Measurements from ENCODE around the gene ST3GAL4.
"Not testable (repeated sequence)": the region's sequence is repeated elsewhere in the genome, so short reads cannot be mapped to it uniquely, and the experiment has no call there.

ST3GAL4 gene

DNA sequence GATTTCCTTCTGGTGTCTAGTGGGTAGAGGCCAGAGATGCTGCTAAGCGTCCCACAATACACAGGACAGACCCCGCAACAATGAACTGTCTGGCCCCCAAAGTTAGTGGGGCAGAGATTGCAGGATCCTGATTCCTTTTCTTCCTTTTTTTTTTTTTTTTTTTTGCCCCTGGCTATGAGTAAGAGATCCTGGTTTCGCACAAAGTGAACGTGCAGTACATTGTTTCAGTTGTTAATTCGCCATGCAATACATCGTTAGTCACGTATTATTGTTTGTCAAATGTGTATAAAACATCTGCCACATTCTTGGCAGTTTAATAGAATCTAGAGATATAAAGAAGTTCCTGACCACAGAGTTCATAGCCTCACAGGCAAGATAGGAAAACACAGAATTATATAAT, 20.2 kb downstream of the ST3GAL4 start:
- DNase-seq, result no peak
- Histone ChIP-seq H3K4me3 (ENCODE audit: low read depth, low read length) (no peak overlapping the region), H3K36me3 (no peaks in the 10 kb centered on the region), H3K9me3 (no peaks in the 10 kb centered on the region), H3K4me1 (peaks cover 6% of the 10 kb centered on the region; the same call in 1 of the 2 replicates), H3K27me3 (no peaks in the 10 kb centered on the region)
- TF ChIP-seq, protein P1, sequence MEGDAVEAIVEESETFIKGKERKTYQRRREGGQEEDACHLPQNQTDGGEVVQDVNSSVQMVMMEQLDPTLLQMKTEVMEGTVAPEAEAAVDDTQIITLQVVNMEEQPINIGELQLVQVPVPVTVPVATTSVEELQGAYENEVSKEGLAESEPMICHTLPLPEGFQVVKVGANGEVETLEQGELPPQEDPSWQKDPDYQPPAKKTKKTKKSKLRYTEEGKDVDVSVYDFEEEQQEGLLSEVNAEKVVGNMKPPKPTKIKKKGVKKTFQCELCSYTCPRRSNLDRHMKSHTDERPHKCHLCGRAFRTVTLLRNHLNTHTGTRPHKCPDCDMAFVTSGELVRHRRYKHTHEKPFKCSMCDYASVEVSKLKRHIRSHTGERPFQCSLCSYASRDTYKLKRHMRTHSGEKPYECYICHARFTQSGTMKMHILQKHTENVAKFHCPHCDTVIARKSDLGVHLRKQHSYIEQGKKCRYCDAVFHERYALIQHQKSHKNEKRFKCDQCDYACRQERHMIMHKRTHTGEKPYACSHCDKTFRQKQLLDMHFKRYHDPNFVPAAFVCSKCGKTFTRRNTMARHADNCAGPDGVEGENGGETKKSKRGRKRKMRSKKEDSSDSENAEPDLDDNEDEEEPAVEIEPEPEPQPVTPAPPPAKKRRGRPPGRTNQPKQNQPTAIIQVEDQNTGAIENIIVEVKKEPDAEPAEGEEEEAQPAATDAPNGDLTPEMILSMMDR (IDR thresholded peaks at IDR 0.05; ENCODE audit: low read depth, low read length), result no peak

DNA sequence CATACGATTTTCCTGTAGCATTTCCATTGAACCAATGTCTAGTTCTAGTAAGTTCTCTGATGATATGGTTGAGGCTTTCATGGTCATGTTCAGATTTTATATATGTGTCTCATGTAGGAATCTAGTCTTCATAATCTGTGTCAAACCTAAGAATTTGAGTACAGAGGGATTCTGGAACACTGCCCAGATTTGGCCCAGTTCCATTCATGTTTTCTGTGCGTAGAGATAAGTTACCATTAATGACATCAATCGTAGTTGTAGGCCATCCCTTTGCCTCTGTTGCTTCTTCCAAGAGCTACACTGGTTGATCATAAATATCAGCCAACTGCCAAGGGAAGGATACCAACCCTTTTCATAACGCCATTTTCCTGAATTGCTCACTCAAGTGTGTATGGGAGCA, 23.3 kb downstream of the ST3GAL4 start:
- DNase-seq, result no peak
- peaks cover 6% of the 10 kb centered on the region; the same call in 1 of the 2 replicates for H3K4me1 ChIP-seq
- no peaks in the 10 kb centered on the region for H3K36me3 ChIP-seq
- H3K9me3 ChIP-seq, result no peaks in the 10 kb centered on the region
- no peak overlapping the region for H3K4me3 ChIP-seq (ENCODE audit: low read depth, low read length)
- H3K27me3 ChIP-seq, result no peaks in the 10 kb centered on the region
- TF ChIP-seq, protein P1 (IDR thresholded peaks at IDR 0.05; ENCODE audit: low read depth, low read length), result no peak

GRCh38 chr11:126380909-126381308, 25.4 kb downstream of the ST3GAL4 start:
- Histone ChIP-seq H3K27me3 (no peaks in the 10 kb centered on the region), H3K4me3 (ENCODE audit: low read depth, low read length) (no peak overlapping the region), H3K4me1 (peaks cover 6% of the 10 kb centered on the region; the same call in 1 of the 2 replicates), H3K36me3 (no peaks in the 10 kb centered on the region), H3K9me3 (no peaks in the 10 kb centered on the region)
- no peak for DNase-seq
- TF ChIP-seq, protein P1 (IDR thresholded peaks at IDR 0.05; ENCODE audit: low read depth, low read length), result no peak

DNA sequence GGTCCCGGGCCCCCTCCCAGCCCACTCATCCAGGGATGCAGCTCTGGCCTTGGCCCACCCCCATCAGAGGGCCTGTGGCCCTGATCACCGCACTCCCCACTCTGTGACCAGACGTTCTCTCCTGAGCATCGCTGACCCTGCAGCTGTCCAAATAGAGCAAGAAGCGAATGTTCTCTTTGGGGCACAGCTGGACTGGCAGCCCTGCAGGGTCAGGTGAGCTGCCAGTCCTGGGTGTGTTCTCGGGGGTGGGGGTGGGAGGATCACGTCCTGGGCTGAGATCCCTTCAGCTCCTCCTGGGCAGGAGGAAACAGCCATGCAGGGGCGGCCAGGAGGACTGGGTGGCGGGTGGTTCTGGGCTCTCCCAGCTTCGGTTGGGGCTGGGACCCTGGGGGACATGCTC, 26.5 kb downstream of the ST3GAL4 start:
- H3K36me3 ChIP-seq; H3K27me3 ChIP-seq; DNase-seq; H3K4me1 ChIP-seq; H3K4me3 ChIP-seq (ENCODE audit: low read depth, low read length); H3K9me3 ChIP-seq: not testable (repeated sequence)

DNA sequence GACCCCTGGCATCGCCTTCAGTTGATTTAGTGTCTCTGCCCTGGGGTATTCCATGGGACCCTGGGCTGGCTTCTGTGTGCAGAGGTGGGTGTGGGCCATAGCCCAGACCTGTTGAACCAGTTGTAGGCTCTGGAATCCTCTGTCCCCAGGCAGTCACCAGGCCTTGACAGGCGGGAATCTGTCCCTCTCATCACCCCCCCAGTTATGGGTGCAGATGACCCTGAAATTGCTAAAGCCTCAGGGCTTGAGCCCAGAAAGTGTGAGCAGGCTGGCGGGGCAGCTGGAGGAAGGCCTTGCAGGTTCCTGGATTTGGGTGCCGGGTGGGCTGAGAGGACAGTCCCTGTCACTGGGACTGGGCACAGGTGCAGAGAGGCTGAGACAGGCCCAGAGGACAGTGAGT, 27.2 kb downstream of the ST3GAL4 start:
- H3K4me3 ChIP-seq (ENCODE audit: low read depth, low read length); H3K36me3 ChIP-seq; DNase-seq; H3K4me1 ChIP-seq; H3K9me3 ChIP-seq; H3K27me3 ChIP-seq: not testable (repeated sequence)

DNA sequence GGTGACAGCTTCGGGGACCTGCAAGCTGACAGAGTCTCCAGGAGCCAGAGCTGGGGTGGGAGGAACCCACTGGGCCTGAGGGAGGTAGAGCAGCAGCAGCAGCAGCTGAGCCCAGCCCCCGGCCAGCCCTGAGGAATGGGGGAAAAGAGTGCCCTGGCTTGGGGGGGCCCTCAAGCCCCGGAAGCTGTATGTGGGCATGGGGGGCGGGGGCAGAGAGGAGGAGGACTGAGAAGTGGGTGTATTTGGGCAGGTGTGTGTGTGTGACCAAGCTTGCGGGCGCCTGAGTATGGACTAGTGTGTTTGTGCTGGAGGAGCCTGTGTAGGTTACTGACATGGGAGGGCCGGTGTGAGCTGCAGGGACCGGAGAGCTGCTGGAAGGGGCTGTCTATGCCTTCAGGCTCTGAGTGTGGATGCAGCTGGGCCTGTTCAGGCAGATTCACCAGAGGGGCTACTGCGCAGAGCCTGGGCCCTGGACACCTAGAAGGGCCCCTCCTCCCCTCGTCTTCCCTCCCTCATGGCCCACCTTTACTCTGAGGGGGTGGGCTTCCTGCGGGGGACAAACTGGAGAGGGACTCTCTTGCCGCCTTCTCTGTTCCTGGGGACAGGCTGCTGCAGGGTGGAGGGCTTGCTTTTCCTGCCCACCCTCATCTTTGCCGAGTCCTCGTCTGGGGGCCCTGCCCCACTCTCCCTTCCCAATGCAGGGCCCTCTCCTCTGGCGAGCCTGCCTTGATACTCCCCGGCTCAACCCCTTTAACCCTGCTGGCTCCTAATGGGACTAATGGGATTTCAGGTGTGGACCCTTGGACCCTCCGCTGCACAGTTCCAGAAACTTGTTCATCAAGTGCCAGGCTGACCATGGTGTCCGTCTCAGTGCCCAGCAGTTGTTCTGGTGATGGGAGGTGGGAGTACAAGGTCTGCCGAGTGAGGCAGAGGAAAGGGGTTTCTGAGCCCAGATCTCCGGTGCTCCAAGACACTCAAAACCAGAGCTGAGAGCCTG, 28.2 kb downstream of the ST3GAL4 start:
- Histone ChIP-seq H3K4me3 (ENCODE audit: low read depth, low read length) (no peak overlapping the region), H3K36me3 (no peaks in the 10 kb centered on the region), H3K27me3 (no peaks in the 10 kb centered on the region), H3K4me1 (peaks cover 4% of the 10 kb centered on the region; the same call in 1 of the 2 replicates), H3K9me3 (no peaks in the 10 kb centered on the region)
- DNase-seq, result no peak
- TF ChIP-seq, protein P1 (IDR thresholded peaks at IDR 0.05; ENCODE audit: low read depth, low read length), result no peak

GRCh38 chr11:126384449-126385070, 29.1 kb downstream of the ST3GAL4 start:
- Histone ChIP-seq H3K4me1 (no peaks in the 10 kb centered on the region), H3K27me3 (no peaks in the 10 kb centered on the region), H3K36me3 (no peaks in the 10 kb centered on the region), H3K4me3 (ENCODE audit: low read depth, low read length) (no peak overlapping the region), H3K9me3 (no peaks in the 10 kb centered on the region)
- no peak for DNase-seq
- TF ChIP-seq, protein P1 (IDR thresholded peaks at IDR 0.05; ENCODE audit: low read depth, low read length), result no peak

Measured in BE2C (cell line).